ENCODE results near the gene MBD5. TPM values are rescaled to one million over a fixed set of nuclear protein-coding genes. Genes with fewer than 3 reads are reported as not detected.

MBD5 gene
- total and polyA plus RNA-seq, 3 donors from 2014 or later: 29.0 to 60.3 (median 55.4) TPM

DNA sequence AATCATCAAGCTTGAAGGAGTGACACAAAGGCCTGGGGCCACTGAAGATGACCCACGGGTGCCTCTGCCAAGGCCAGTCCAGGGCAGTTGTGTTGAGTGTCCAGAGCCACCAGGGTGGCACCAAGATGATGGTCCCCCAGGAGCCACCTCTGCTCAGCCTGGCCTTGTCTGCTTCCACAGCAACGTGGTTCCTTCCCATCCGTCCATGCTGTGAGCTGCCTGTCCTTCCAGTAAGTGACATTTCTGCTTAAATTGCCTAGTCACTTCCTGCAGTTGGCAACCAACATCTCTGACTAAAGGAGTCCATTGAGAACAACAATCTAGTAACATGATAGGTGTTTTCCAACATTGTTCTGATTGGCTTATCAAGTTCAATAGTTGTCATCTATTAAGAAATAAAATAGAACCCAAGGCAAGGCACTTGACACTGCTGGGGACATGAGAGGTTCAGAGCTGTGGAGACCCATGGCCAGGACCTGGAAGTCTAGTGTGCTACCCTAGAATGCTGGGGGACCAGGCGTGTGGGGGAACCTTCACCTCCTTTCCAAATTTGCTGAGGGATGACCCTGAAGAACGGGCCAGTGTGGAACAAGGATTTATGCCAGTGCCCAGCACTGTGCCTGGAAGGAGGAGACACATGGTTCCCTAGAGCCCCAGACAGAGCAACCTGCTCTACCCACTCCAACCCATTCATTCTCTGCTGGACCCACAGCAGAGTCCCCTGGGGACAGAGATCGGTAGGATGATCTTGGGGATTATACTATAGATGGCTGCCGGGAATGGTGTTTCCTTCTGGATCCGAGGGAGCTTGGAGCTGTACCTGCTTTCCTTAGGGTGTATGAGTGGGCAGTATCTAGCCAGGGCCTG, 524.7 kb downstream of the MBD5 start:
- Histone ChIP-seq H3K9me3 (no peaks in the 10 kb centered on the region), H3K27ac (no peak overlapping the region), H3K27me3 (no peaks in the 10 kb centered on the region), H3K4me3 (no peak overlapping the region), H3K4me1 (no peaks in the 10 kb centered on the region), H3K36me3 (ENCODE audit: low read depth, missing control alignments) (no peaks in the 10 kb centered on the region)
- WGBS, 2 donors: 89 to 95% methylated on average over 8 of the region's 8 CpGs
- no peak for TF ChIP-seq POLR2A (IDR thresholded peaks at IDR 0.05)
- no peak for TF ChIP-seq CTCF (IDR thresholded peaks at IDR 0.05)
- no peak for DNase-seq
- intact Hi-C loops (cut with DNase I; ENCODE audit: low total_unique reads): no loop called here

GRCh38 chr2:148546270-148546669, 525.4 kb downstream of the MBD5 start:
- Histone ChIP-seq H3K9me3 (no peaks in the 10 kb centered on the region), H3K36me3 (ENCODE audit: low read depth, missing control alignments) (no peaks in the 10 kb centered on the region), H3K27me3 (no peaks in the 10 kb centered on the region), H3K27ac (no peak overlapping the region), H3K4me3 (no peak overlapping the region), H3K4me1 (no peaks in the 10 kb centered on the region)
- intact Hi-C loops (cut with DNase I; ENCODE audit: low total_unique reads): no loop called here
- 88 to 90% methylated on average over 1 of the region's 1 CpG for WGBS, 2 donors
- TF ChIP-seq CTCF (IDR thresholded peaks at IDR 0.05) (no peak), POLR2A (IDR thresholded peaks at IDR 0.05) (no peak)
- DNase-seq: no peak

GRCh38 chr2:148548716-148549400, 528.0 kb downstream of the MBD5 start:
- intact Hi-C loops (cut with DNase I; ENCODE audit: low total_unique reads): no loop called here
- TF ChIP-seq POLR2A (IDR thresholded peaks at IDR 0.05): no peak
- no peak for TF ChIP-seq CTCF (IDR thresholded peaks at IDR 0.05)

DNA sequence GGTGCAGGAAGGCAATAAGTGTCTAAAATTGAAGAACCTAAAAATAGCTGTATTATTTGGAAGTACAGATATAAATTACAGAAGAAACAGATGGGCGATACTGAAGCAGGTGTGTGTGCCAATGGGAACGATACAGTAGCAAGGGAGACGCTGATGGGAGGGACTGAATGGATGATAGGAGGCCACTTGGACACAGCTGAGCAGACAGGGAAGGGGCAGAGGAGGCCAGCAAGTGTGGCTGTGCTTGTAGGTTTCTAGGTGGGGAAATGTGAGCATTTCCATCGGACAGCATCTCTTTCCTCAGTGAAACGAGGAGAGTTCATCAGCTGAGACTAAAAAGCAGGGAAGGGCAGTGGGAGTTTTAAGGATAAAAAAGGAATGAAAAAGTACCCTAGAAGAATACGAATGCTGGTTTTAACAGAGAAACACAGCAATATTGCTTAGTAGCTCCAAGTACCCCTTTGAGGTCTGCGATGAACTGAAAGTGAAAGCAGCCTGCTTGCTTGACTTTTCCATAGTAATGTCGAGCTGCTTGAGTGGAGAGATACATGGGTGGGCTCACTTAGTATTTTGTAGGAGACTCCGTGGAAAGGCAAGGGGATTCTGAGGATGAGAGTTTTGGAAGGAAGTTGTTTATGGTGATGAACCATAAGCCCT, 531.9 kb downstream of the MBD5 start:
- Histone ChIP-seq H3K4me1 (peaks cover 3% of the 10 kb centered on the region), H3K36me3 (ENCODE audit: low read depth, missing control alignments) (no peaks in the 10 kb centered on the region), H3K27ac (no peak overlapping the region), H3K4me3 (peak overlapping the region; percentile 9 to 45), H3K9me3 (no peaks in the 10 kb centered on the region), H3K27me3 (no peaks in the 10 kb centered on the region)
- no peak for DNase-seq
- TF ChIP-seq CTCF (IDR thresholded peaks at IDR 0.05) (no peak), POLR2A (IDR thresholded peaks at IDR 0.05) (no peak)
- 41 to 45% methylated on average over 9 of the region's 9 CpGs for WGBS, 2 donors
- intact Hi-C loops (cut with DNase I; ENCODE audit: low total_unique reads): no loop called here

More at GRCh38 chr2:148548716-148549400, 528.0 kb downstream of the MBD5 start:
- 89 to 91% methylated on average over 7 of the region's 7 CpGs for WGBS, 2 donors
- DNase-seq: no peak
- Histone ChIP-seq H3K36me3 (ENCODE audit: low read depth, missing control alignments) (no peaks in the 10 kb centered on the region), H3K27ac (no peak overlapping the region), H3K27me3 (no peaks in the 10 kb centered on the region), H3K4me1 (peaks cover 3% of the 10 kb centered on the region), H3K9me3 (no peaks in the 10 kb centered on the region), H3K4me3 (no peak overlapping the region)
